HCEC 1CT (cell line): Measurements from ENCODE around the gene HPCAL1.

Experiments used
- DNase-seq: peaks from one replicate; pipeline ENCODE4 v3.0.0-alpha.2; 2017

Gene HPCAL1

GRCh38 chr2:10338270-10339188 is 35.8 kb downstream of the HPCAL1 start:
- DNase-seq = no peak

GRCh38 chr2:10339647-10340592 is 37.2 kb downstream of the HPCAL1 start:
- DNase-seq = no peak

- no peak for DNase-seq
Observed at GRCh38 chr2:10340593-10340975, 37.9 kb downstream of the HPCAL1 start.

- DNase-seq = no peak
Observed at GRCh38 chr2:10341193-10341592, 38.5 kb downstream of the HPCAL1 start.

- no peak for DNase-seq
Observed at GRCh38 chr2:10342245-10342951, 39.7 kb downstream of the HPCAL1 start.

GRCh38 chr2:10343191-10343590 is 40.5 kb downstream of the HPCAL1 start:
- no peak for DNase-seq

DNA sequence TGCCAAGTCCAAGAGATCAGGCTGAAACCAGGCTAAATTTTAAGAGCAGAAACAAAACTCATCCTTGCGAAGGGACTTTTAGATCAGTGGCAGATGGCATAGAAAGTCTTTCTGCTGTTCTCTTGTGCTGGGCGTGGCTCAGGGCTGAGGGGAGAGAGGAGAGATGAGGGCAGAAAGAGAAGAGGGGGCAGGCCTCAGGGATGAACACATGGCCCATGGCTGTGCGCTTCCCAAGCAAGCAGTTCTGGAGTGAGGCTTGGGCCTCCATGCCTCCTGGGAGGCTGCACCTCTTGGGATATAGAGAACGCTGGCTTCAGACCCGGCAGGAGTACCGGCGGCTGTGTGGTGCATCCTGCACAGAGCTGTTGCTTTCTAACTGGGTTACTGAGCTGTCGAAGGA is 41.0 kb downstream of the HPCAL1 start:
- no peak for DNase-seq

DNA sequence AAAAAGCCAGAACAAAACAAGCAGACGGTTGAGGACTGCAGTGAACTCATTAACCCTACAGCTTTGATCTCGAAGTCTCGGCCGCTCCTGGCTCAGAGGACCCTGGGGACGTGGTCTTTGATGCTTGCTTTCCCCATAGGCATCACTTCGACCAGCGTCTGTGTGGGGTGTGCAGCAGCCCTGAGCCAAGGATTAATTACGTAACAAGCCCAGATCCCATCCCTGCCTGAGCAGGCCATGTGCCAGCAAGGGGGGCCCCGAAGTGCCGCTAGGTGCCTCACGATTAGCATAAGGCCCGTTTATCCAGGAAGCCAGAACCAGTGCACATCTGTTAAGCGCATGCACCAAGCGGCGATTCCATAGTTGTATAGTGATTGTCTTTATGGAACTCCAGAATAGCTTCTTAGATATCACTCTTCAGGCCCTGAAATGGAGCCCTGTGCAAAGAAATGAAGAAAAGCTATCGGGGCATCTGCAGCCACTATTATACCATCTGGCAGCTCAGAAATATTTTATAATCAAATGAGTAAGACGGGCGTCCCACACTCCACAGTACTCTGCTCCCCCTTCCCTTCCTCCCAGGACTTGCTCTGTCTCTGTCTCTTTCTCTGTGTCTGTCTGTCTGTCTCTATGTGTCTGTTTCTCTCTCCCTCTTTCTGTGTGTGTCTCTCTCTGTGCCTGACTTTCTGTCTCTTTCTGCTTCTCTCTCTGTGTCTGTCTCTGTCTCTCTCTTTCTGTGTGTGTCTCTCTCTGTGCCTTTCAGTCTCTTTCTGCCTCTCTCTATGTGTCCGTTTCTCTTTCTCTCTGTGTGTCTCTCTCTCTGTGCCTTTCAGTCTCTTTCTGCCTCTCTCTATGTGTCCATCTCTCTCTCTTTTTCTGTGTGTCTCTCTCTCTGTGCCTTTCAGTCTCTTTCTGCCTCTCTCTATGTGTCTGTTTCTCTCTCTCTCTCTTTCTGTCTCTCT is 41.7 kb downstream of the HPCAL1 start:
- DNase-seq = no peak

DNA sequence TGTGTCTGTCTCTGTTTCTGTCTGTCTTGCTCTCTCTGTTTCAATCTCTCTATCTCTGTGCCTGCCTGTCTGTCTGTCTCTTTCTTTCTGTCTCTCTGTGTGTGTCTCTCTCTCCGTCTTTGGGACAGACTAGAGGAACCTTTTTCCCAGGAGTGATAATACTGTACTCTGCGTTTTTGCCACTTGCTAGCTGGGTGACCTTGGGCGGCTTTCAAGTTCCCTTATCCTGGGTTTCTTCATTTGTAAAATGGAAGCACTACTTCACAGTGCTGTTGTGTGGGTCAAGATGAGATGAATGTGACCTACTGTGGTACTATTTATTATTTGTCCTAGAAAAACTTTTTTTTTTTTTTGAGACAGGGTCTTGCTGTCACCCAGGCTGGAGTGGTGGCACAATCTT is 42.4 kb downstream of the HPCAL1 start:
- DNase-seq = no peak

DNA sequence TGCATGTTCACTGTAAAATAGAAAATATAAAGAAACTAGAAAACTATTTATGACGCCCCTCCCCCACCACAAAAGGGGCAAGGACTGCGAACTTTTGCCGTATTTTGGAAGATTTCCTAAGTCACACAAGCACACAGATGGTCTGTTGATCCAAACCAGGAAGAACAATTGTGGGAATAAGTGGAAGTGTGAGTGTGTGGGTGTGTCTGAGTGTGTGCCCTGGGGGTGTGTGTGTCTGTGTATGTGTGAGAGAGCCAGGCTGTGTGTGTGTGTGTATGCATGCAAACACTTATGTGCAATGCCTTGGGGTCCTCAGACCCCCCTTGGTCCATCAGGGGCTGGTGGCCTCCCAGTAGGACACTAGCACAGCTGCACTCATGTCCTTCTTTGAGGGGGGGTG is 43.1 kb downstream of the HPCAL1 start:
- DNase-seq = no peak

DNA sequence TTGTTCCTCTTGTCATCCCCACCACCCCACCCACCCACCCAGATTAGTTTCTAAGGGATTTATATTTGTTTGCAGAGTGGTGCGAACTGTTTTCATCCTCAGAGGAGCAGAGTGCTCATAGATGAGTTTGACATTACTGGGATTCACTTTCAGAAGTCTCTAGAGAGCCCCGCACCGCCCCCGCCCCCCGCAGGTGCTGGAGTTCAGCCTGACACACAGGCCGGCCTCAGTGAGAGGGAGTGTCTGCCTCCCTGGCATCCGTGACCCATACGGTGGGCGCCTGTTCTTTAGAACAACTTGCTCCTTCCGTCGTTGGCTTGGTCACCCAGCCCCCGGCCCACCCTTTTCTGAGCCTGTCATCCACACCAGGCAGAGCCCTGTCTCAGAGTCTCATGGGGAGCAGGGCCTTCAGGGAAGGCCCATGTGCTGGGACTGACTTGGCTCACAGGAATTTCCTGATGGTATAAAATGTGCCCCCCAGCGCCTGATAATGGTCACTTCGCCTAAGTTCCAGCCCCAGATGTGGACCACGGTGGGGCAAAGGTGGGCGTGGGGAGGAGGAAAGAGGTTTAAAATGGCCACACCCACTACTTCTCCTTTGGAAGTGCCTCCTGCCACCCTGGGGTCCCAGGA is 44.3 kb downstream of the HPCAL1 start:
- DNase-seq = no peak

GRCh38 chr2:10347562-10347948 is 44.9 kb downstream of the HPCAL1 start:
- no peak for DNase-seq

DNA sequence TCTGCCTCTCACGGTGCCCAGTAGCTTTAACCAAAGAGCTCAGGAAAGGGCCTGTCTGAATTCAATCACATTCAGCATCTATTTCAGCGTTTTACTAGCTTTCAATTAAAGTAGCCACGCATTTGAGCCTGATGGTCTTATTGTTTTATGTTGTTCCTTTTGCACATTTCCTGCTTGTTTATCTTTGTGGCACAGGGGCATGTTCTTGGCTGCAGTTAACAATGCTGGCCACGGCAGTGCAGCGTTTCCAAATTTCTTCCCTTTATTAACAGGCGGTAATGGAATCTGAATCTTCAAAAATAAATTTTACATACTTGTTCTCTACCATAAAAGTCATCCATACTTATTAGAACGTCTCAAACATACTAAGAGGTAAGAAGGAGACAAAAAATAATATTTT is 46.2 kb downstream of the HPCAL1 start:
- no peak for DNase-seq

- DNase-seq = no peak
Observed at GRCh38 chr2:10350761-10351160, 48.1 kb downstream of the HPCAL1 start.

DNA sequence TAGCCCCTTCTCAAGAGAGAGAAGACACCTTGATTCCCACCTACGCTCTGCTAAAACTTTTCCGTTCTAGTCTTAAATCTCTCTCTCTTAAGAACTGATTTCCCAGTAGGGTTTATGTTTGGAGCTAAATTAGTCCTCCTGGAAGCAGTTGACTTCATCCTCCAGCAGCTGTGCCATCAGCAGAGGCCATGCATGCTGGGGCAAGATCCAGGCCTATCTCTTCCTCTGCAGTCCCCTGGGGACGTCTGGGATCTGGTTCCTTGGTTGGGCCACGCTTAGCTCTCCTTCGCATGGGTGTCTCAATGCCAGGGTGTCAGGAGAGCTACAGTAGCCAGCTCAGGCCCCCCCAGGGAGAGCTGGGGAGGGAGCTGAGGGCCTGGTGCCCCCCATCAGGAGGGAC is 49.7 kb downstream of the HPCAL1 start:
- no peak for DNase-seq

DNA sequence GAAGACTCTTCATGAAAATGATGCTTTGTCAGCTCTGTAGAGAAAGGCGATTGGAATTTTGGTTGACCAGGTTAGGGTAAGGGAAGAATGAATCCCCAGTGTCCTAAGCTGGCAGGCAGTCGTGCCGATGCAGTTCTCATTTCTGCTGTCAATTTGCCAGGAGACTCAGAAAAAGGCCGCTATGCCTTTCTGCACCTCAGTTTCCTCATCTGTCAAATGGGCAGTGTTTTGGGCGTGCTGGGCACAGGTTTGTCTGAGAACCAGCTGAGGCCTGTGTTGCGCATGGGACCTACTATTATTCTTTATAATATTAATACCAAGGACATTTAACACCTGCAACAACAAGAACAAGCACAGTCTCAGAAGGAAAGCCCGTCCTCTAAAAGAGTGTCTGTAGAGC is 50.3 kb downstream of the HPCAL1 start:
- no peak for DNase-seq

DNA sequence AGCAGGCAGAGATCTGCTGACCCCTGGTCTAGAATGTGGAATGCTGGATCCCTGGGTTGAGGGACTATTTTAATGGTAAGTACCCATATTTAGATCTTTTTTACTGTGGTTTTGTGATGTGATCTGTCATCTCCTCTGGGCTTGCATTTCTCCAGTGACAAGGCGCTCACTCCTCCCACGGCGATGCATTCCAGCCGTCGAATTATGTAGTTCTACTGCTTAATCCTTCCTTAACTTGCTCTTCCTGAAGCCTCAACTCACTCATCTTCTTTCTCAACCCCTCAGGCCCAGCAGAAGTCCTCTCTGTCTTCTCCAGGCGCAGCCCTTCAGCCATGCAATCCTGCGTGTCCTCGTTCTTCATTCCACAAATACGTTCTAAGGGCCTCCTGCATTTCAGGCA is 51.2 kb downstream of the HPCAL1 start:
- no peak for DNase-seq

DNA sequence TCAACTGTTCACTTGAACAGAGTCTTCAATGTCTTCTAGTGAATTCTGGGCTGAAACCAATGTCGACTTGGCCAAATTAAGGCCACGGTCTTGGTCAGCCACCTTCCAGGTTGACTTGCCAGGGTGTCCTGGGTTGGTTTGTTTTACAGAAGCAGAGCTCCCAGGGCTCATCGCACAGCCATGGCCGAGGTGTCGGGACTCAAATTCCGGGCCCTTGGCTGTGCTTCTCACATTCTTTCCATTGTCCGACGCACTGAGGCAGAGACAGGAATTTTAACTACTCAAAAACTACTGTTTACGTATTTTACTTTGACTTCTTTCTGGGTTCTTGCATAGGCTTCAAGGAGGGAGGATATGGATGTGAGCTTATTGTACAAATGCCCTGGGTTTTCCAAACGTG is 51.7 kb downstream of the HPCAL1 start:
- DNase-seq = no peak

GRCh38 chr2:10355471-10356438 is 53.1 kb downstream of the HPCAL1 start:
- no peak for DNase-seq

GRCh38 chr2:10356439-10356811 is 53.7 kb downstream of the HPCAL1 start:
- DNase-seq = no peak
